ENCODE data around the gene CDS2. TPM values are rescaled to one million over a fixed set of nuclear protein-coding genes. Genes with fewer than 3 reads are reported as not detected.
A peak's percentile ranks its signal among the peaks of the same experiment; 100 is the strongest.

CDS2 gene
- total RNA-seq, 1 donor from 2014 or later: 41.4 TPM

GRCh38 chr20:5181492-5181891, 54.7 kb downstream of the CDS2 start:
- intact Hi-C loops (cut with DNase I): no loop called here
- peak overlapping the region; percentile 71 to 81 for H3K27ac ChIP-seq

GRCh38 chr20:5181958-5182357, 55.1 kb downstream of the CDS2 start:
- Histone ChIP-seq H3K4me1 (peaks cover 16 to 34% of the 10 kb centered on the region in 2 donors), H3K36me3 (peaks cover 39 to 62% of the 10 kb centered on the region in 2 donors), H3K27me3 (no peaks in the 10 kb centered on the region), H3K9me3 (no peaks in the 10 kb centered on the region), H3K27ac (peak overlapping the region; percentile 71 to 81), H3K4me3 (peak overlapping the region in 1 of 2 donors; percentile 53)
- no peak for TF ChIP-seq CTCF (IDR thresholded peaks at IDR 0.05)
- intact Hi-C loops (cut with DNase I): loop anchor here (1.0 kb wide), 1 partner anchor 56 kb away; no protein-coding TSS in a partner anchor
- DNase-seq (ENCODE audit: low spot score in 2 of 2): no peak

More at GRCh38 chr20:5181492-5181891, 54.7 kb downstream of the CDS2 start:
- TF ChIP-seq CTCF (IDR thresholded peaks at IDR 0.05): no peak
- no peaks in the 10 kb centered on the region for H3K27me3 ChIP-seq
- no peak for DNase-seq (ENCODE audit: low spot score in 2 of 2)
- H3K9me3 ChIP-seq: no peaks in the 10 kb centered on the region
- peak overlapping the region; percentile 25 to 53 for H3K4me3 ChIP-seq
- H3K4me1 ChIP-seq: peaks cover 16 to 37% of the 10 kb centered on the region in 2 donors
- H3K36me3 ChIP-seq: peaks cover 35 to 58% of the 10 kb centered on the region in 2 donors

- peak overlapping the region; percentile 56 to 81 for H3K27ac ChIP-seq
- no peaks in the 10 kb centered on the region for H3K27me3 ChIP-seq
- no peak for DNase-seq (ENCODE audit: low spot score in 2 of 2)
- H3K4me1 ChIP-seq: peaks cover 12 to 28% of the 10 kb centered on the region in 2 donors
- H3K9me3 ChIP-seq: no peaks in the 10 kb centered on the region
- TF ChIP-seq CTCF (IDR thresholded peaks at IDR 0.05): no peak
- intact Hi-C loops (cut with DNase I): loop anchor here (1.0 kb wide), 1 partner anchor 56 kb away; no protein-coding TSS in a partner anchor
- no peak overlapping the region for H3K4me3 ChIP-seq
- peaks cover 47 to 70% of the 10 kb centered on the region in 2 donors for H3K36me3 ChIP-seq
Observed at GRCh38 chr20:5182615-5183254, 55.9 kb downstream of the CDS2 start.

- peaks cover 11 to 28% of the 10 kb centered on the region in 2 donors for H3K4me1 ChIP-seq
- intact Hi-C loops (cut with DNase I): no loop called here
- DNase-seq (ENCODE audit: low spot score in 2 of 2): no peak
- no peak overlapping the region for H3K4me3 ChIP-seq
- TF ChIP-seq CTCF (IDR thresholded peaks at IDR 0.05): no peak
- no peaks in the 10 kb centered on the region for H3K27me3 ChIP-seq
- H3K27ac ChIP-seq: peak overlapping the region; percentile 56 to 81
- H3K36me3 ChIP-seq: peaks cover 56 to 67% of the 10 kb centered on the region in 2 donors
- H3K9me3 ChIP-seq: no peaks in the 10 kb centered on the region
Observed at GRCh38 chr20:5183731-5184474, 57.1 kb downstream of the CDS2 start.

GRCh38 chr20:5184684-5185083, 57.9 kb downstream of the CDS2 start:
- Histone ChIP-seq H3K9me3 (no peaks in the 10 kb centered on the region), H3K27ac (peak overlapping the region; percentile 17 to 81), H3K27me3 (no peaks in the 10 kb centered on the region), H3K4me3 (no peak overlapping the region), H3K4me1 (peaks cover 11 to 28% of the 10 kb centered on the region in 2 donors), H3K36me3 (peaks cover 58 to 69% of the 10 kb centered on the region in 2 donors)
- intact Hi-C loops (cut with DNase I): no loop called here
- no peak for TF ChIP-seq CTCF (IDR thresholded peaks at IDR 0.05)
- no peak for DNase-seq (ENCODE audit: low spot score in 2 of 2)

Measured in ascending aorta (tissue), 2 donors.